Measurements from ENCODE around the gene PCSK4.

DNA sequence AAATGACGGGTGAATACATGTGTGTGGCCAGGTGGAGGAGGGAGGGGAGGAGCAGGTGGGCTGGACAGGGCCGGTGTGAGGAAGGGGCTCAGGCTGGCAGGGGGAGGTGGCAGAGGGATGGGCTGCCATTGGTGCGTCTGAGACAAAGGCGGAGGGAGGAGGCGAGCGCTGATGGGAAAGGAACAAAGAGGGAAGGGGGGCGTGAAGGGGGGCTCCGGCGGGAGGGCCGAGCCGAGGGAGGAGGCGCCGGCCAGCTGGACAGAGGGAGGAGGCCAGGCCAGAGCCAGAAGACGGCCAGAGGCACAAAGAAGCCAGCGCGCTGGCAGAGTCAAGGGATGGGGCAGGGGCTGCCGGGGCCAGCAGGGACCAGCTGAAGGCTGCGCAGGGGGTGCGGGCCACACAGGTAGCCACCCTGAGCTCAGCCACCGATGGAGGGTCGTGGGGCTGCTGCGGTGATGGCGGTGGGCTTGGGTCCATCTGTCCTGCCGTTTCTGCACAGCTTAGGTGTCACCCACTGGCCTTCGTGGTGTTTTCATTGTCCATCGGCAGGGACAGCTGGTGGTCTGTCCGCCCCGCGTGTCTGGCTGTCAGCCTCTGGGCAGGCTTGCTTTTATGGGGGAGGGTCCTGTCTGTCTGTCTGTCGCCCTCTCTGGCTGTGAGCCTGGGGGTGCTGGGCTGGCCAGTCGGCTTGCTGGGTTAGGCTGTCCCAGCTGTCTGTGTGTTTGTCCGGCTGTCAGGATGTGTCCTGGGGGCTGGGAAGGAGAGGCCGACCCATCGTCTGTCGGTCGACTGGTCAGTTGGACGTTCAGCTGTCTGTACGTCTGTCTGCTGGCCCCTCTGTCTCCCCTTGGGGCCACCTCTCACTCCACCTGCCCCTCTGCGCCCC is 38.0 kb downstream of the PCSK4 start:
- TF ChIP-seq, protein P1, sequence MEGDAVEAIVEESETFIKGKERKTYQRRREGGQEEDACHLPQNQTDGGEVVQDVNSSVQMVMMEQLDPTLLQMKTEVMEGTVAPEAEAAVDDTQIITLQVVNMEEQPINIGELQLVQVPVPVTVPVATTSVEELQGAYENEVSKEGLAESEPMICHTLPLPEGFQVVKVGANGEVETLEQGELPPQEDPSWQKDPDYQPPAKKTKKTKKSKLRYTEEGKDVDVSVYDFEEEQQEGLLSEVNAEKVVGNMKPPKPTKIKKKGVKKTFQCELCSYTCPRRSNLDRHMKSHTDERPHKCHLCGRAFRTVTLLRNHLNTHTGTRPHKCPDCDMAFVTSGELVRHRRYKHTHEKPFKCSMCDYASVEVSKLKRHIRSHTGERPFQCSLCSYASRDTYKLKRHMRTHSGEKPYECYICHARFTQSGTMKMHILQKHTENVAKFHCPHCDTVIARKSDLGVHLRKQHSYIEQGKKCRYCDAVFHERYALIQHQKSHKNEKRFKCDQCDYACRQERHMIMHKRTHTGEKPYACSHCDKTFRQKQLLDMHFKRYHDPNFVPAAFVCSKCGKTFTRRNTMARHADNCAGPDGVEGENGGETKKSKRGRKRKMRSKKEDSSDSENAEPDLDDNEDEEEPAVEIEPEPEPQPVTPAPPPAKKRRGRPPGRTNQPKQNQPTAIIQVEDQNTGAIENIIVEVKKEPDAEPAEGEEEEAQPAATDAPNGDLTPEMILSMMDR (IDR thresholded peaks at IDR 0.05), result no peak
- TF ChIP-seq ZFX (IDR thresholded peaks at IDR 0.05; ENCODE audit: borderline replicate concordance), result no peak

Data from 22Rv1 (cell line).